CMK (cell line): ENCODE data around the gene MACROH2A2.
"Not testable (repeated sequence)": the region's sequence is repeated elsewhere in the genome, so short reads cannot be mapped to it uniquely, and the experiment has no call there.

Experiments
- DNase-seq: peaks from one replicate; pipeline ENCODE4 v3.0.0-alpha.2; 2010; ENCODE audit warnings: low read depth

Gene MACROH2A2

GRCh38 chr10:70068925-70069324, 16.3 kb downstream of the MACROH2A2 start:
- DNase-seq = no peak

- no peak for DNase-seq
These were observed 16.7 kb downstream of the MACROH2A2 start for GRCh38 chr10:70069346-70069745.

- DNase-seq = no peak
These were observed 18.2 kb downstream of the MACROH2A2 start for GRCh38 chr10:70070834-70071233.

- no peak for DNase-seq
These were observed 21.5 kb downstream of the MACROH2A2 start for GRCh38 chr10:70074165-70074564.

- DNase-seq = no peak
These were observed 22.3 kb downstream of the MACROH2A2 start for GRCh38 chr10:70074971-70075370.

GRCh38 chr10:70078329-70078728, 25.7 kb downstream of the MACROH2A2 start:
- DNase-seq = no peak

- DNase-seq = no peak
These were observed 26.3 kb downstream of the MACROH2A2 start for GRCh38 chr10:70078937-70079336.

- not testable (repeated sequence) for DNase-seq
These were observed 28.1 kb downstream of the MACROH2A2 start for GRCh38 chr10:70080789-70081188.

GRCh38 chr10:70084189-70084588, 31.5 kb downstream of the MACROH2A2 start:
- DNase-seq = no peak

GRCh38 chr10:70085975-70086613, 33.4 kb downstream of the MACROH2A2 start:
- DNase-seq = no peak

GRCh38 chr10:70087616-70088307, 35.1 kb downstream of the MACROH2A2 start:
- DNase-seq = no peak

GRCh38 chr10:70088308-70088698, 35.7 kb downstream of the MACROH2A2 start:
- DNase-seq = no peak

- DNase-seq = no peak
These were observed 37.4 kb downstream of the MACROH2A2 start for GRCh38 chr10:70090013-70090412.

GRCh38 chr10:70090951-70091350, 38.3 kb downstream of the MACROH2A2 start:
- no peak for DNase-seq

GRCh38 chr10:70092389-70092718, 39.7 kb downstream of the MACROH2A2 start:
- no peak for DNase-seq

GRCh38 chr10:70093335-70093944, 40.8 kb downstream of the MACROH2A2 start:
- no peak for DNase-seq

- no peak for DNase-seq
These were observed 41.6 kb downstream of the MACROH2A2 start for GRCh38 chr10:70094250-70094649.

GRCh38 chr10:70096016-70096704, 43.5 kb downstream of the MACROH2A2 start:
- no peak for DNase-seq

GRCh38 chr10:70096705-70097420, 44.2 kb downstream of the MACROH2A2 start:
- DNase-seq = no peak

- no peak for DNase-seq
These were observed 44.8 kb downstream of the MACROH2A2 start for GRCh38 chr10:70097459-70097858.

GRCh38 chr10:70098271-70098670, 45.6 kb downstream of the MACROH2A2 start:
- DNase-seq = no peak

- DNase-seq = not testable (repeated sequence)
These were observed 48.5 kb downstream of the MACROH2A2 start for GRCh38 chr10:70101068-70101562.
